IPS-NIHi11 (cell line): ENCODE measurements around the gene DAB2IP.
"Not testable (repeated sequence)": the region's sequence is repeated elsewhere in the genome, so short reads cannot be mapped to it uniquely, and the experiment has no call there.

Experiments
- DNase-seq: peaks from one replicate; pipeline ENCODE4 v3.0.0; 2012; ENCODE audit warnings: mixed read lengths, low spot score

DAB2IP gene

GRCh38 chr9:121727295-121728020 lies 76.0 kb downstream of the DAB2IP start:
- DNase-seq = no peak

- no peak for DNase-seq
These were observed 77.5 kb downstream of the DAB2IP start for GRCh38 chr9:121728916-121729315.

GRCh38 chr9:121729769-121730562 lies 78.5 kb downstream of the DAB2IP start:
- DNase-seq = no peak

GRCh38 chr9:121731090-121731489 lies 79.7 kb downstream of the DAB2IP start:
- DNase-seq = no peak

- DNase-seq = no peak
These were observed 80.5 kb downstream of the DAB2IP start for GRCh38 chr9:121731919-121732318.

- no peak for DNase-seq
These were observed 81.0 kb downstream of the DAB2IP start for GRCh38 chr9:121732389-121732788.

GRCh38 chr9:121732886-121733285 lies 81.5 kb downstream of the DAB2IP start:
- no peak for DNase-seq

GRCh38 chr9:121734465-121734864 lies 83.0 kb downstream of the DAB2IP start:
- DNase-seq = no peak

- peak; percentile 78 for DNase-seq
These were observed 83.8 kb downstream of the DAB2IP start for GRCh38 chr9:121735065-121735792.

GRCh38 chr9:121735793-121736770 lies 84.6 kb downstream of the DAB2IP start:
- DNase-seq = peak; percentile 96

GRCh38 chr9:121736934-121737462 lies 85.6 kb downstream of the DAB2IP start:
- DNase-seq = peak; percentile 89

- DNase-seq = no peak
These were observed 86.1 kb downstream of the DAB2IP start for GRCh38 chr9:121737481-121737931.

GRCh38 chr9:121738411-121738810 lies 87.0 kb downstream of the DAB2IP start:
- no peak for DNase-seq

GRCh38 chr9:121738968-121739367 lies 87.5 kb downstream of the DAB2IP start:
- DNase-seq = no peak

GRCh38 chr9:121739971-121740370 lies 88.5 kb downstream of the DAB2IP start:
- DNase-seq = no peak

- no peak for DNase-seq
These were observed 89.9 kb downstream of the DAB2IP start for GRCh38 chr9:121741228-121741918.

GRCh38 chr9:121741919-121742283 lies 90.5 kb downstream of the DAB2IP start:
- not testable (repeated sequence) for DNase-seq

- no peak for DNase-seq
These were observed 91.5 kb downstream of the DAB2IP start for GRCh38 chr9:121742923-121743322.

GRCh38 chr9:121743441-121744001 lies 92.1 kb downstream of the DAB2IP start:
- DNase-seq = peak; percentile 91

- peak; percentile 68 for DNase-seq
These were observed 92.7 kb downstream of the DAB2IP start for GRCh38 chr9:121744002-121744686.
